Spinal cord (tissue), 10 donors: Measurements from ENCODE around the gene ATP6V0E2. TPM values are rescaled to one million over a fixed set of nuclear protein-coding genes. Genes with fewer than 3 reads are reported as not detected.

Experiments
- DNase-seq, 6 donors: peaks; one replicate each; pipeline versions ENCODE4 v3.0.0 to v3.0.0-alpha.2; 2013 to 2015; ENCODE audit warnings: low spot score in 6 of 6, low read depth in 4 of 6
- H3K27ac ChIP-seq: one replicate; pipeline ENCODE4 v1.5.1; 2013; ENCODE audit warnings: low read depth, low read length, control low read depth
- H3K27me3 ChIP-seq: one replicate; pipeline ENCODE4 v1.6.1; 2013; ENCODE audit warnings: low read length; ENCODE audit not compliant: control insufficient read depth, insufficient read depth
- H3K36me3 ChIP-seq: one replicate; pipeline ENCODE4 v1.6.1; 2013; ENCODE audit warnings: low read length; ENCODE audit not compliant: control insufficient read depth, insufficient read depth
- H3K4me1 ChIP-seq: one replicate; pipeline ENCODE4 v1.6.1; 2013; ENCODE audit warnings: low read length; ENCODE audit not compliant: control insufficient read depth, insufficient read depth
- H3K4me3 ChIP-seq: one replicate; pipeline ENCODE4 v1.5.1; 2013; ENCODE audit warnings: low read depth, low read length, control low read depth
- H3K9me3 ChIP-seq: one replicate; pipeline ENCODE4 v1.6.1; 2013; ENCODE audit warnings: low read length; ENCODE audit not compliant: control insufficient read depth, insufficient read depth
- WGBS: methylation state at CpG from one replicate; pipeline ENCODE4 v1.1.5; 2013; ENCODE audit warnings: missing lambda C conversion rate; ENCODE audit not compliant: insufficient coverage; 5-methylcytosine and 5-hydroxymethylcytosine counted together
- long read RNA-seq, 4 donors: transcript quantifications; one replicate each; lab custom pipeline, GENCODE V29; 2026
- polyA plus RNA-seq, 2 donors: library from polyadenylated mRNA; unstranded; fragments of 120-200 nt; gene quantifications; one replicate each; pipeline ENCODE4 v1.2.1, GENCODE V29; 2013; ENCODE audit not compliant: insufficient read length in 2 of 2
- total RNA-seq, 2 donors: library from RNA; depleted of rRNA in 1 of 2; stranded (reverse); fragments of 120-200 nt in 1 of 2; fragments of >200 nt in 1 of 2; gene quantifications; one replicate each; pipeline versions ENCODE4 v1.2.3 to v1.2.4, GENCODE V29; 2013 to 2014
- donor health status: healthy.

Gene ATP6V0E2
- total RNA-seq (100 to 1,000 TPM in 1 of 2 donors, 10 to 100 TPM in 1; 85.9 to 146 TPM), polyA plus RNA-seq (100 to 1,000 TPM; 358 to 359 TPM)
- long read RNA-seq, donor 1, transcript ATP6V0E2-212 (3 exons, 2,565 nt), result minor isoform, 5 of 186 reads
- long read RNA-seq, donor 1, transcript ATP6V0E2-203 (4 exons, 2,722 nt), result major isoform, 181 of 186 reads
- long read RNA-seq, donor 1, partial matches to known transcripts, result 0 of 186 reads
- long read RNA-seq, donor 1, other reads (novel, unspliced or antisense), result 0 of 186 reads
- long read RNA-seq, donor 2, full-length matches to known transcripts, result 57 of 57 reads
- long read RNA-seq, donor 2, partial matches to known transcripts, result 0 of 57 reads
- long read RNA-seq, donor 2, other reads (novel, unspliced or antisense), result 0 of 57 reads
- long read RNA-seq, donor 3, transcript ATP6V0E2-203 (4 exons, 2,722 nt), result major isoform, 92 of 96 reads
- long read RNA-seq, donor 3, partial matches to known transcripts, result 0 of 96 reads
- long read RNA-seq, donor 3, other reads (novel, unspliced or antisense), result 0 of 96 reads
- long read RNA-seq, donor 4, transcript ATP6V0E2-203 (4 exons, 2,722 nt), result major isoform, 11 of 11 reads
- long read RNA-seq, donor 4, partial matches to known transcripts, result 0 of 11 reads
- long read RNA-seq, donor 4, other reads (novel, unspliced or antisense), result 0 of 11 reads

DNA sequence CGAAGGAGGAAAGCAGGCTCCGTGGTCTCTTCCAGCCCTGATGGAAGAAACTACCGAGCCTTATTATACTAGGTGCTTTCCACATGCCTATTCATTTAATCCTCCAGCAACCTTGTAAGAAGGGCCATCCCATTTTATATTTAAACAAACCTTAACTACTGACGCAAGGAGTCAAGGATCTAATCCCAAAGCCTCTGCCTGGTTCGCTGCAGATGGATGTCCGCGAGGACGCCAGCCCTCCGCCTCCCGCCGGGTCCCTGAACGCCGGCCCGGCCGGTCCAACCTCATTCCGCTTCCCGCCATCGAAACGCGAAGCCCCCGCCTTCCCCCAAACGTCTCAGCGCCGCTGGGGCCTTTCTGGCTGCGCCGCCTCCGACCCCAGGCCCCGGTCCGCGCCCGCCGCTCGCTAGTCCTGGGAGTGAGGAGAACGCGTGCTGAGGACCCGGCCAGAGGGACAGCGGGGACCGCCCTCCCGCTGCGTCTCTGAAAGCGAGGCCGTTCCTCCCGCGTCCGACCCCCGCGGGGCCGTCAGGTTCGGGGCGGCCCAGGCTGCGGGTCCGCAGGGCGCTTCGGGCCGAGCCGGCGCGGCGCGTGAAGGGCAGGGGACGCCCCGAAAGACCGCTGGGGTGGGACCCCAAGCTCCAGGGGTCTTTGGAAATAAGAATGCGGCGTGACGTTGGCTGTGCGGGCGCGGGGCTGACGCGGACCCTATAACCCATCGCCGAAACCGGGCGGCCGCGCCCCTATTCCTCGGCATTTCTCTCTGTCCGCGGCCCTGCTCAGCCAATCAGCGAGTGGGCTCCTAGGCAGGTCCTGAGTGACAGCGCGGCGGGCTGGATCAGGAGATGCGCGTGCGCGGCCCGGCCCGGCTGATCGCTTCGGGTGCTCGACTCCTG is at the start of gene ATP6V0E2:
Gene ATP6V0E2 (plus strand): TSS at position 896 of the 896 bp plus-strand sequence. CDS start 97 bp downstream, outside the sequence.
- Histone ChIP-seq H3K27me3 (no peaks in the 10 kb centered on the region), H3K4me1 (peaks cover 44% of the 10 kb centered on the region), H3K9me3 (no peaks in the 10 kb centered on the region), H3K4me3 (peak within 1 kb of the TSS; percentile 57), H3K27ac (peak within 1 kb of the TSS; percentile 87), H3K36me3 (peaks cover 36% of the 10 kb centered on the region)
- under 1% methylated on average over 91 of the region's 93 CpGs for WGBS
- DNase-seq, result peak in 5 of 6 donors; percentile 92 to 99 (median 94)

DNA sequence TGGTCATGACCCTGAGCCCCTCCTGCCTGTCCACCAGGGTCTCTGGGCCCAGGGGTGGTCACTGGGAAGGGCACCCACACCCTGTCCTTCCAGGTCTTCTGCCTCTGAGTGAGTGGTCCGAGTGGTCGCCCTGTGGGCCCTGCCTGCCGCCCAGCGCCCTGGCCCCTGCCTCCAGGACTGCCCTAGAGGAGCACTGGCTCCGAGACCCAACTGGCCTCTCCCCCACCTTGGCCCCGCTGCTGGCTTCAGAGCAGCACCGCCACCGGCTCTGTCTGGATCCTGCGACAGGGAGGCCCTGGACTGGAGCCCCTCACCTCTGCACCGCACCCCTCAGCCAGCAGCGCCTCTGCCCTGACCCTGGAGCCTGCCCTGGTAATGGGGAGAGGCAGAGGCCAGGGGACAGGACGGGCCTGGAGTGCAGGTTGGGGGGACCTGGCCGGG is 49.4 kb upstream of the ATP6V0E2 start:
- no peak for DNase-seq
- WGBS, result 92% methylated on average over 13 of the region's 13 CpGs
- peaks cover 44% of the 10 kb centered on the region for H3K36me3 ChIP-seq
- H3K4me3 ChIP-seq, result no peak overlapping the region
- H3K27me3 ChIP-seq, result no peaks in the 10 kb centered on the region
- no peak overlapping the region for H3K27ac ChIP-seq
- H3K9me3 ChIP-seq, result no peaks in the 10 kb centered on the region
- peaks cover 4% of the 10 kb centered on the region for H3K4me1 ChIP-seq

DNA sequence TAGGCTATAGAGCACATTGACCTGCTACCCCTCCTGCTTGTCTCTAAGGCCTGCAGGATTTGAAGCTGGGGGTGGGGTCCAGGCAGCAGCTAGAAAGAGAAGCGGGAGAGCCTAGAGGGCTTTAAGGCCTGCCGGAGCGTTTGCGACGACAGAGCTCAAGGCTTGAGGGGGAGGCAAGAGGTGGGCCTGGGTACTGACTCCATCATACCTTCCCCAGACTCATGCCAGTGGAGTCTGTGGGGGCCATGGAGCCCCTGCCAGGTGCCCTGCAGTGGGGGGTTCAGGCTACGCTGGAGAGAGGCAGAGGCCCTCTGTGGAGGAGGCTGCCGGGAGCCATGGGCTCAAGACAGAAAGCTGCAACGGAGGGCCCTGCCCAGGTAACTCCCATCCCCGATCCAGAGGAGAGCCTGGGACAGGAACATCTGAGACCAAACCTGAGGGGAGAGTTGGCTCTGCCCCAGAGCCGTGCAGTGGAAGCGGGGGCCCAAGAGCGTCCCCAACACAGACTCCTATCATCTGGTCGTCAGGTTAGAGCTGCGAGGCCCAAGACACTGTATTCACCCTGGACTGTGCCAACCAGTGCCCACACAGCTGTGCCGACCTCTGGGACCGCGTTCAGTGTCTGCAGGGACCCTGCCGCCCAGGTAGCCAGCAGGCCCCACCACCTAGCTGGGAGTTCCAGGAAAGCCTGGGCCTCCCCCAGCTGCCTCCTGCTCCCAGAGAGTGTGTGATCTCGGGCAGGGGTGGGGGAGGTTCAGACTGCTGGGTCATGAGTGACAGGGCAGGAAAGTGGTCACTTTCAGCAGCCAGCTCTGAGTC is 48.8 kb upstream of the ATP6V0E2 start:
- no peak overlapping the region for H3K27ac ChIP-seq
- WGBS, result 93% methylated on average over 19 of the region's 19 CpGs
- DNase-seq, result no peak
- H3K4me1 ChIP-seq, result peaks cover 4% of the 10 kb centered on the region
- peaks cover 42% of the 10 kb centered on the region for H3K36me3 ChIP-seq
- H3K9me3 ChIP-seq, result no peaks in the 10 kb centered on the region
- H3K27me3 ChIP-seq, result no peaks in the 10 kb centered on the region
- no peak overlapping the region for H3K4me3 ChIP-seq

DNA sequence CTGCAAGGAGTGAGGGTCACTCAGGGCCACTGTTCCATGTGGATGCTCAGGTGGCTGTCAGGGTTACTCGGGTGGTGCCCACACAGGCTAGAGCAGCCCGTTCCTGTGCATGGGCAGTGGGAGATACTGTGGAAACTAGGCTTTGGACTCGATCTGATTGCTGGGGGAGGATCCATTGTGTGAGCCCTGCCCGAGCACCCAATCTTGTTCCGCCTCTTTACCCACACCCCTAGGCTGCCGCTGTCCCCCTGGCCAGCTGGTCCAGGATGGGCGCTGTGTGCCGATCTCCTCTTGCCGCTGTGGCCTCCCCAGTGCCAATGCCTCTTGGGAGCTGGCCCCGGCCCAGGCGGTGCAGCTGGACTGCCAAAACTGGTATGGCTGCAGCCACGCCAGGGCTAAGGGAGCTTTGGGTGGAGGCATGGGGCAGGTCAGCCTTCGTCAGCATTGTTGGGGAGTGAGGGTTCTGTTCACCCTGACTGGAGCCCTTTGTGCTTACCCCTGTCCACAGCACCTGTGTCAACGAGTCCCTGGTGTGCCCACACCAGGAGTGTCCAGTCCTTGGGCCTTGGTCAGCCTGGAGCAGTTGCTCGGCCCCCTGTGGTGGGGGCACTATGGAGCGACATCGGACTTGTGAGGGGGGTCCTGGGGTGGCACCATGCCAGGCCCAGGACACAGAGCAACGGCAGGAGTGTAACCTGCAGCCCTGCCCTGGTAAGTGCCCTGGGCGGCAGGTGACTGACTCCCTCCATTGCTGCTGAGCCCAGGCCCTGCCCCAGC is 48.0 kb upstream of the ATP6V0E2 start:
- H3K36me3 ChIP-seq, result peaks cover 42% of the 10 kb centered on the region
- no peak for DNase-seq
- H3K4me1 ChIP-seq, result peaks cover 4% of the 10 kb centered on the region
- H3K27ac ChIP-seq, result no peak overlapping the region
- H3K4me3 ChIP-seq, result no peak overlapping the region
- H3K9me3 ChIP-seq, result no peaks in the 10 kb centered on the region
- no peaks in the 10 kb centered on the region for H3K27me3 ChIP-seq
- WGBS, result 76% methylated on average over 13 of the region's 19 CpGs

DNA sequence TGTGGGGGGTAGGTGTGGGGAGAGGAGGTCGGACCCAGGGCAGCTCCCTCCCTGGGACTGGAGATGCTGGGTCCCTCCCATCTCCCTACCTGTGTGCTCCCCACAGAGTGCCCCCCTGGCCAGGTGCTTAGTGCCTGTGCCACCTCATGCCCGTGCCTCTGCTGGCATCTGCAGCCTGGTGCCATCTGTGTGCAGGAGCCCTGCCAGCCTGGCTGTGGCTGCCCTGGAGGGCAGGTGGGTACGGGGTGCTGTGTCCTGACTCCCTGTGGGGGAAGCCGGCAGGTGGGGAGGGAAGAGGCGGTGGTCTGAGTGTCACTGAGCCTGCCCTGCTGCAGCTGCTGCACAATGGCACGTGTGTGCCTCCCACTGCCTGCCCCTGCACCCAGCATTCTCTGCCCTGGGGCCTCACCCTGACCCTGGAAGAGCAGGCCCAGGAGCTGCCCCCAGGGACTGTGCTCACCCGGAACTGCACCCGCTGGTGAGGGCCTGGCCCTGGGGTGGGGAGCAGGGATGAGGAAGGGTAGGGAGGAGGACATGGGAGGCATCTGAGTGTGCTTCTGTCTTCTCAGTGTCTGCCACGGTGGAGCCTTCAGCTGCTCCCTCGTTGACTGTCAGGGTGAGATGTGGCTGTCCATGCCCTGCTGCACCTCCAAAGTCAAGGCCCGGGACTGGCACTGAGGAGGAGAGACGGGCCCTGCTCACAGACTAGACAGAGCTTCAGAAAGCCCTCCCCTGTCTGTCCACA is 47.3 kb upstream of the ATP6V0E2 start:
- Histone ChIP-seq H3K27ac (no peak overlapping the region), H3K36me3 (peaks cover 42% of the 10 kb centered on the region), H3K4me3 (no peak overlapping the region), H3K4me1 (no peaks in the 10 kb centered on the region), H3K9me3 (no peaks in the 10 kb centered on the region), H3K27me3 (no peaks in the 10 kb centered on the region)
- 74% methylated on average over 11 of the region's 12 CpGs for WGBS
- no peak for DNase-seq

DNA sequence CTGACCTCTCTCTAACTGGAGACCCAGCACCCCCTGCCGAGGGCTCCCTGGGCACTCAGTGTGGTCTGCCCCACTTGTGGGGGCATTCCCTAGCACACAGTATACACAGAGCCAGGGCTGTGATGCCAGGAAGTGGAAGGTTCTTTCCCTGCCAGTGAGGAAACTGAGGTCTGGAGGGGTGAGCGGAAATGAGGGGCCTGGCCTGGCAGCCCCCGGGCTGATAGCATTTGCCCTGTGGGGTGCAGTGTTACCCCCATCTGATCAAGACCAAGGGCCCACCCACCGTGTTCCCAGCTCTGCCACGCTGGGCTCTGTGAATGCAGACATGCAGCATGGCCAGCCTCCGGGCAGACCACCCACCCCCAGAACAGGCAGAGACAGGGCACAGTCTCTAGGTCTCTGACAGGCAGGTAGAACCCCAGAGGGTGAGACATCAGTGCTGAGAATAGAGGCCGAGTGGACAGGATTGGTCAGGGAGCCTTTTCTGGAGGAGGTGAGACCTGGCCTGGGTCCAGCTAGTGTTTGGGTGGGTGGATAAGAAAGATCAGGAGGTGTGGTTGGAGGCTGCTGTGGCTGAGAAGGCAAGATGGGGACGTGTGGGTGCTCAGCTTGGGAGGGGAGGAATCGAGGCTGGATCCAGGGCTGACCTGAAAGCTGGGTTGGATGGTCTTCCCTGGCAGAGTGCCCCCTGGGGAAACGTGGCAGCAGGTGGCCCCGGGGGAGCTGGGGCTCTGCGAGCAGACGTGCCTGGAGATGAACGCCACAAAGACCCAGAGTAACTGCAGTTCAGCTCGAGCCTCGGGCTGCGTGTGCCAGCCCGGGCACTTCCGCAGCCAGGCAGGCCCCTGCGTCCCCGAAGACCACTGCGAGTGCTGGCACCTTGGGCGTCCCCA is 46.4 kb upstream of the ATP6V0E2 start:
- no peak overlapping the region for H3K27ac ChIP-seq
- no peak for DNase-seq
- H3K4me1 ChIP-seq, result no peaks in the 10 kb centered on the region
- WGBS, result 77% methylated on average over 23 of the region's 23 CpGs
- no peak overlapping the region for H3K4me3 ChIP-seq
- no peaks in the 10 kb centered on the region for H3K27me3 ChIP-seq
- peaks cover 41% of the 10 kb centered on the region for H3K36me3 ChIP-seq
- no peaks in the 10 kb centered on the region for H3K9me3 ChIP-seq

DNA sequence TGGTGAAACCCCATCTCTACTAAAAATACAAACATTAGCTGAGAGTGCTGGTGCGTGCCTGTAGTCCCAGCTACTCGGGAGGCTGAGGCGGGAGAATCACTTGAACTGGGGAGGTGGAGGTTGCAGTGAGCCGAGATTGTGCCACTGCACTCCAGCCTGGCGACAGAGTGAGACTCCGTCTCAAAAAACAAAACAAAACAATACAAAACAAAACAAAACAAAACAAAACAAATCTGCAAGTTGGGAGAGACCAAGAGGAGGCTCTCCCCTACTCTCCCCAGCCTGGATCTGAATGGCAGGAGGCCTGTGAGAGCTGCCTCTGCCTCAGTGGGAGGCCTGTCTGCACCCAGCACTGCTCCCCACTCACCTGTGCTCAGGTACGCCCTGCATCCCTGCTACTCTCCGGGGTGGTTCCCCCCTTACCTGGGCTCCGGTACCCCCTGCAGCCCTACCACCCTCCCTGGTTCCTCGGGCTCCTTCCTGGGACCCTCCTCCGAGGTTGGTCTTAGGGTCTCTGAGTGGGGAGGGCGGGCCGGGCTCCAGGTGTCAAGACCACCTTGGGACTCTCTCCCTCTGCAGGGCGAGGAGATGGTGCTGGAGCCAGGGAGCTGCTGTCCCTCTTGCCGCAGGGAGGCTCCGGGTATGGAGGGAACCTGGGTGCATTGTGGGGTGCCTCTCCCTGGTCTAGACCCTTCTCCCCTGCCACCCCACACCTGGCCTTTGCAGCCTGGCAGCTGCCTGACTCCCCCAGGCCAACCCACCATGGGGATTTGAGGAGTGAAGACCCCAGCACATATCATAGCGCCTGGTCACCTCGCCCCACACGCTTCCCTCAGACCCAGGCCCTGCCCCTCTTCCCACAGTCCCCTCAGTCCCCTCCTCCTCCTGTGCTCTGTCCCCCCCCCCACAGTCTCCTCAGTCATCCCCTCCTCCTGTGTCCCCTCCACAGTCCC is 45.1 kb upstream of the ATP6V0E2 start:
- H3K27ac ChIP-seq, result no peak overlapping the region
- H3K4me3 ChIP-seq, result no peak overlapping the region
- no peaks in the 10 kb centered on the region for H3K9me3 ChIP-seq
- H3K4me1 ChIP-seq, result no peaks in the 10 kb centered on the region
- no peak for DNase-seq
- WGBS, result 81% methylated on average over 9 of the region's 19 CpGs
- H3K27me3 ChIP-seq, result no peaks in the 10 kb centered on the region
- H3K36me3 ChIP-seq, result peaks cover 29% of the 10 kb centered on the region
